HG03025 (cell line): ENCODE data around the gene RASSF4.

Source experiments
- ATAC-seq: cut with Tn5 transposase; IDR thresholded peaks from one replicate; pipeline ENCODE4 v1.9.1; 2021; ENCODE audit warnings: mild to moderate bottlenecking, moderate library complexity; ENCODE audit not compliant: unreplicated experiment, low FRiP score

Gene RASSF4, protein sequence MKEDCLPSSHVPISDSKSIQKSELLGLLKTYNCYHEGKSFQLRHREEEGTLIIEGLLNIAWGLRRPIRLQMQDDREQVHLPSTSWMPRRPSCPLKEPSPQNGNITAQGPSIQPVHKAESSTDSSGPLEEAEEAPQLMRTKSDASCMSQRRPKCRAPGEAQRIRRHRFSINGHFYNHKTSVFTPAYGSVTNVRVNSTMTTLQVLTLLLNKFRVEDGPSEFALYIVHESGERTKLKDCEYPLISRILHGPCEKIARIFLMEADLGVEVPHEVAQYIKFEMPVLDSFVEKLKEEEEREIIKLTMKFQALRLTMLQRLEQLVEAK

DNA sequence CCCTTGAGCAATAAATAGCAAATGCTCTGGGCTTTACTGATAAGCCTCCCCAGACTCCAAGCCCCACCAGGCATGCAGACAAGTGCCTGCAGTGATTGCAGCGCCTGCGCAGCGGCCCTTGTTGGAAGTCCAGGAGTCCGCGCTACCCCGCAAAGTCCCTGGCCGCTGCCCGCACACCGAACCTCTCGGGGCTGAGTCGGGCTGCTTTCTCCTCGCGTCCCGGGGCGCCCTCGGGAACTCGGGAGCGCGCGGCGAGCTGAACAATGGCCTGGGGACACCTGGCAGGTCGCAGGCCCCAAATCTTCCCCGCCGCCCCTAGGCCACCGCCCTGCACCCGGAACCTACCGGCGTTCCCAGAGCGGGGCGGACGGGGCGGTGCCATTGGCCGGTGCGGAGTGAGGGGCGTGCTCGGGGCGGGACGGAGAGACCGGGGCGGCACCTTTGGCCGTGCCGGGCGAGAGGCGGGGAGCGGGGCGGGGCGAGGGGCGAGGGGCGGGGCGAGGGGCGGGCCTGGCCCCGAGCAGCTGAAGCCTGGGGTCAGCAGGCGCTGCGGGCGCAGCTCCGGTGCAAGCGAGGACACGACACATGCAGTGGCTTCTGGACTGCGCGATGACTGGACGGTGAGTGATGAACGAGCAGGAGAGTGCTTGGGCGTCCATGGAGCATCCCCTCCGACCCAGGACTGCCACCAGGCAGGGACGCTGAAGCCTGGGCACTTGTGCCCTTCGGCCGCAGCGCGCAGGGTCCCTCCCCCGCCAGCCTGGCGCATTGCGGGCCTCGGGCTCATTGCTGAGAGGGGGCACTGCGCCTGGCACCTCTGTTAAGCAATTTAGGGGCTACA is at the start of gene RASSF4:
Gene RASSF4 (plus strand): TSS at position 556 of the 841 bp plus-strand sequence. CDS start 10,401 bp downstream, outside the sequence.
- ATAC-seq = peak; percentile 96

DNA sequence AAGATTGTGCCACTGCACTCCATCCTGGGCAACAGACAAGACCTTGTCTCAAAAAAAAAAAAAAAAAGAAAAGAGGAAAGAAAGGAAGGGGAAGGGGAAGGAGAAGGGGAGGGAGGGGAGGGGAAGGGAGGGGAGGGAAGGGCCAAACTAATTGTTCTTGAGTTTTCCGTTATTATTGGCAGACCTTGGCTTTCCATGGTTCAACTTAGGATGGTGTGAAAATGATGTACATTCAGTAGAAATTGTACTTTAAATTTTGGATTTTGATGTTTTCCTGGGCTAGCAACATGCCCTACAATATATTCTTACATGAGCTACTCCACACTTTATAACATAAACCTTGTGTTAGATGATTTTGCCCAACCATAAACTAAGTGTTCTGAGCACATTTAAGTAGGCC is 49.7 kb upstream of the RASSF4 start:
- no peak for ATAC-seq

DNA sequence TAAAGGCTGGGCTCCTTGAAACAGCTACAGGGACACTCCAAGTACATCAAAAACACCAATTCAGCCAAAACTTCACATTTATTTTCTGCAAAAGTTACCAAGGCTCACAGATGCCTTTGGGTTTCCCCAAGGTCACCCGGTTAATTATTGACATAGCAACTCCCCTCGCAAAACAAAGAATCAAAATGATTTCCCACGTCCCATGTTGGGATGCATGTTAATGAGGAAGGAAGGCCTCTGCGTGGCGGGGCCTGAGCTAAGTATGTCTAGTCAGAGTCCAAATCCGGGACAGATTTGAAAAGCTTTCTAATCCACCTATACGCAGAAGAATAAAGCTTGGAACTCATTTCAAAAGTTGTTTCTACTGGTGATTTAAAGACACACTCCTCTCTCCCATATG is 49.0 kb upstream of the RASSF4 start:
- no peak for ATAC-seq

DNA sequence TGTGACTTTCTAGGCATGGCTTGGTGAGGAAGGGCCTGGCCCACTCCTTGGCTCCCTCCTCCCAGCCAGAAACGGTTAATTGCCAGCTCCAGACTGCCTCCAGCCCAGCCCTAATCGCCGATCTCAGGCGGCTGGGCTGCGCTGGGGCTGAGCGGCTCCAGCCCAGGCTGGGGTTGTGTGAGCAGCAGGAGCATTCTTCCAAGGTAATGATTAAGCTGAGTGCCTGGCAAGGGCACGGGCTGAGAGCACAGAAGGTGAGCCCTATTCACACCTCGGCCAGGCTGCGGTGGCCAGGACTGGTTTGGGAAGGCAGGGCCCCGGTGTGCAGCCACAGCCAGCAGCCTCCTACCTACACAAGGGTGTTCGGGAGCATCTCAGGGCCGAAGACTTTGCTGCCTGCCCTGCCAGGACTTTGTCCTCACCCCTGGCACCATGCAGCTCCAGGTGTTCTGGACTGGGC is 48.5 kb upstream of the RASSF4 start, which contains the start of gene TMEM72:
Gene TMEM72 (plus strand): TSS at position 257 of the 460 bp plus-strand sequence. CDS start 176 bp downstream, at position 433.
- ATAC-seq = no peak

DNA sequence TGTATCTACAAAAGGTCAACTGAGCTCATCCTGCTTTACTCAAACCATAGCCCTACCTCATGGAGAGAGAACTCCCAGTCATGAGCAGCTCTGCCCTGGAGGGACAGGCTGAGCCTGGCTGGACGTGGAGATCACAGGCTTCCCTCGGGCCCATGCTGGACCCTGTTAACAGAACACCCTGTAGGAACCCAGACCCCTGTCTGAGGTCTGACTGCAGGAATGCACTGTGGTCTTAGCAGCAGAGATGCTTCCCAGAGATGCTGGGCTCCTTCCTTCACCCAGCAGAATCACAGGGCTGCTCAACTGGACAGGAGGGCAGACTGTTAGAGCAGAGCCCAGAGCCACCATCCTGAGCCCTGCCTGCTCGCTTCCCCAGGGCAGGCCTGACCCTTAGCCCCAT is 47.7 kb upstream of the RASSF4 start:
- no peak for ATAC-seq

DNA sequence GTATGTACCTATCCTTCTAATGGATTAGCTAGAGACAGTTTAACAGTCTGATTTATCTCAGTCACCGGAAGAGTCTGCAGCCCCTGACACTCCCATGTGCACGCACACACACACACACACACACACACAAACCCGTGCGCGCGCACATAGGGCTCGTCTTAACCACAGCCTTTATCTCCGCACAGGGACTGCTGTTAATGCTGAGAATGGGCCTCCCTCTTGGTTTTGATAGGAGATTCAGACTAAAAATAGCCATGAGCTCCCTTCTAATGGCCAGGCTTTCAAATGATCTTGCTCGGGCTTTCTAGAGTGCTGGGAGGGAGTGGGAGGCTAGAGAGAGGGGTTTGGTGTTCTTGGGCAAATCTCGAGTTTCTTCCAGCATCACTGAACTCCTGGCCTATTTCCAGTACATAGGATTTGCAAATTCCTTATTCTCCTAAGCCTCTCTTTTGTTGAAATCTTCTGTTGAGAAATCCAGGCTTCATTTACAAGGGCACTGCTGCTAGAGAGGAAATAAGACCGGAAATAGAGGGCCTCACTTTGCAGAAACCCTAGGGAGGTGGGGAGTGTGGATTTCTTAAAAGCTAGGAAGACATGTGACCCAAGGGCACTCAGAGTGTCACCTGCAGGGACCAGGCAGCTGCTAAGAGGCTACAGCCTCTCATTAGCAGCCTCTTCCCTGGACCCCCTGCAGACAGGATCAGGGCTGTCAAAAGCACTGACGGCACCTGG is 46.1 kb upstream of the RASSF4 start:
- no peak for ATAC-seq

DNA sequence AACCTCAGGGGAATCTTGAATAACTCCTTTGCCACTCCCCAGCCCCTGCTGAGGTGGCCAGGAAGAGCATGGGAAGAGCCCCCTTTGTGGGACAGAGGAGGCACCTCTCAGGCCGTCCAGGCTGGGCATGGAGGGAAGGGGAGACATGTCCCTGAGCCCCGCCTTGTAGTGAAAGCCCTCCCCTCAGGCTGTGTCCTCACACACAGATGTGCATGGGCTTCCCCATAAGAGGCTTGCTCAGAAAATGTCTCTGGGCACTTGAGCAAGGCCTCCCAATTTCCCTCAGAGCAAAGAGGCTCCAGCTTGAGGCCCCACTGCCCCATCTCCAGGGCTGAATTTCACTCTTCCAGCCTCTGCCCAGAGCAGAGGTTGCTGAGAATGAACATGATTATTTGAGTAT is 44.7 kb upstream of the RASSF4 start:
- no peak for ATAC-seq

DNA sequence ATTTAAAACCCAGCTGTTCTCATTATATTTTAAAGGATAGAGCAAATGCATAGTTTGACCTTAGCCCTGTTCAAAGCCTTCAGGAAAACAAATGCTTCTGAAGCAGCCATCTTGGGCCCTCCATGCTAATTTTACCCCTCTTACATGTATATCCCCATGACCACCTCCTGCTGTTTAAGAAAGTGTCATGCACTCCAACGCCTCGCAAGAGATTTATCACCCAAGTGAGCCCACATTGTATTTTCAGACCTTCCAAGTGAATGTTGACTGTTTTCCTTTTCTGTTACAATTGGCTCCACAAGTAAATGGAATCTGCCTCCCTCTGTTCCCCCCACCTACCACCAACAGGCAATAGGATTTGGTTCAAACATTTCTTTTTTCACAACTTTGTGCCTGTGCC is 43.2 kb upstream of the RASSF4 start:
- ATAC-seq = no peak

DNA sequence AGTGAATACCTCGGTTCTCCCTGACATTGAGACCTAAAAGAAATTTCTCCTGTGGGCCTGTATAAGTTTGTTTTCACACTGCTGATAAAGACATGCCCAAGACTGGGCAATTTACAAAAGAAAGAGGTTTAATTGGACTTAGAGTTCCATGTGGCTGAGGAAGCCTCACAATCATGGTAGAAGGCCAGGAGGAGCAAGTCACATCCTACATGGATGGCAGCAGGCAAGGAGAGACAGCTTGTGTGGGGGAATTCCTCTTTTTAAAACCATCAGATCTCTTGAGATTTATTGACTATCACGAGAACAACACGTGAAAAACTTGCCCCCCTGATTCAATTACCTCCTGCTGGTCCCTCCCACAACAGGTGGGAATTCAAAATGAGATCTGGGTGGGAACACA is 41.8 kb upstream of the RASSF4 start:
- no peak for ATAC-seq

DNA sequence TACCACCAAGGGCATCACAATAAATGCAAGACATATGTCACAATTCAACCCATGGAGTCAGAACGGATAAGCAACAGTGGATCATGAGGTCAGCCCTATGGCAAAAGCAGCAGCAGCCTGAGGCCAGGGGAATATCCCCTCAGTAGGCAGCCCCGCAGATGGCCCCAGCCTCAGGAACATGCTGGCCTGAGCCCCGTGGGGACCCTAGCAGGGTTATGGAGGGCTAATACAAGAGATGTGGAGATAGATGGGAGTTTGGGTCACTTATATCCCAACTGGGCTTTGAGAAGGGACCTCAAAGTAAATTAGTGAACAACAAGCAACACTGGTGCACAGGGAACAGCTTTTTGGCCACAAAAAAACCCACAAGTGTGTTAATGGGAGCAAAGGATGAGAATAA is 39.4 kb upstream of the RASSF4 start:
- ATAC-seq = no peak

DNA sequence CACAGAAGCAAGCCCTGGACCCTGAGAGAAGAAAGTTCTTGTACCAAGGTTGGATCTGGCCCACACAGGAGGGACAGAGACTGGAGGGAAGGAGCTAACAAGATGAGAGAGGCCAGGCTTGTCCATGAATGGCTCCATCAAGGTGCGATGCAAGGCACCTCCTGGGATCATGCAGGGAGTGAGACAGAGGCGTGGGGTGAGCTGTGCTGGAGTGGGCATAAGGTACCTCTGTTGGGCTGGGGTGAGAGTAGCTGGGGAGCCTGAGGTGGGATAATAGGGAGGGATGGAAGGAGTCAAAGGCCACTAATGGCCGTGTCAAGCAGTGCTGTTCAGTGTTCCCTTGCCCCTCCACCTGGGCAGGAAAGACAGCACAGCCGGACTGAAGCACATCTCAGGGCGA is 38.5 kb upstream of the RASSF4 start:
- ATAC-seq = no peak

DNA sequence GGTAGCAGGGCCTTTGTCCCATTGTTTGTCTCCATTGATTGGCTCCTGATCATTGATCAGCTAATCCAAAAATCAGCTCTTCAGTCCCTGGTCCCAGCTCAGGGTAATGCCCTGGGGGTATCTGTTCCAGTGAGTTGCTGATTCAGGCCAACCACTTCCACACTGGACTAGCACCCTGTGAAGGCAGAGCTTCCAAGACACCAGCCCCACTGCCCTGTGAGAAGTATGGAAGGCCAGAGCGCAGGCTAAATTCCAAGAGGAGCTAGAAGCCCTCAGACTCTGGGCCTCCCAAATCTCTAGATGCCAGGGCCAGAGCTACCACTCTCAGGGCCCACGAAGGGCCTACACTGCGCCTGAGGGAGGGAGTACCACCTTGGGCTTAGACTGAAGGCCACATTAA is 38.1 kb upstream of the RASSF4 start:
- ATAC-seq = no peak

DNA sequence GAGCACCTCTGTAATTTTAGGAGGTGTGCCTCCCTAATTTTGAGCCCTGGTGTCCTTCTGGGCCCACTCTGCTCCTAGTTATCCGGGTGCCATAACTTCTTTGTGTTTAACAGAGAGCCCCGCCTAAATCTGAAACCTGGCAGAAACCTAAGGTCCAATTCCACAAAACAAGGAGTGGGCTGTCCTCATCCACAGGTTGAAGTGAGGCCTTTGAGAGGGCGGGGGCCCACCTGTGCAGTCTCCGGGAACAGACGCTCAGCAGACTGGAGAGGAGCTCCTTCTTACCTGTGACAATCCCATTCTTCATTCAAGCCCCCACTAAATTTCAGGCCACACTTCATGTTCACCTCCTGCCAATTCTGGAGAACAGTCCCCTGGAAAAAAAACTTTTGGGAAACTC is 37.6 kb upstream of the RASSF4 start:
- no peak for ATAC-seq

DNA sequence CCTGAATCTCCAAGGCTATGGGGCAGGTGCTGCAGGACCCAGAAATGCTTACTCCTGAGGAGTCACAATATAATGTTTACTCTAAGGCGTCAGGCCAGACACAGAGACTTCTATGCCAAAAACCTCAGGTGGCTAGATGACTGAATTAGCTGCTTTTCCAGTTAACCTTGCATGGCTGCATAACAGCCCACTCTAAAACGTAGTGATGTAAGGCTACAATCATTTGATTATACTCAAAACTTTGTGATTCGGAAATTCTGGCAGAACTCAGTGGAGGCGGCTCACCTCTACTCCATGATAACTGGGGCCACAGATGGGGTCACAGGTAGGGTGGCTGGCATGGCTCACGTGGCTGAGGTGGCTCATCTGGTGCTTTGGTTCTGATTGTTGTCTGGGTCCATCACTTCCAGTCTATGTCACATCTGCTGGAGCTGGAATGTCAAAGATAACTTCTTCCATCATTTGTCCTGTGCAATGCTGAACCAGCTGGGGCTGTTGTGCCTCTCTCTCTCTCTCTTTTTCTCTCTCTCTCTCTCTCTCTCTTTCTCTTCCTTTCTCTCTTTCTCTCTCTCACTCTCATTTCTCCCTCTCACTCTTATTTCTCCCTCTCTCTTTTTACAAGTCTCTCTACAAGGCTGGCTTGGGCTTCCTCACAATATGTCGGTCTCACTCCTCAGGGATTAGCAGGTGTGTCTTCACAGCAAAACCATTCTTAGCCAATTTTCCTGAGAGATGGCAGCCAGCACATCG is 36.6 kb upstream of the RASSF4 start:
- ATAC-seq = no peak

DNA sequence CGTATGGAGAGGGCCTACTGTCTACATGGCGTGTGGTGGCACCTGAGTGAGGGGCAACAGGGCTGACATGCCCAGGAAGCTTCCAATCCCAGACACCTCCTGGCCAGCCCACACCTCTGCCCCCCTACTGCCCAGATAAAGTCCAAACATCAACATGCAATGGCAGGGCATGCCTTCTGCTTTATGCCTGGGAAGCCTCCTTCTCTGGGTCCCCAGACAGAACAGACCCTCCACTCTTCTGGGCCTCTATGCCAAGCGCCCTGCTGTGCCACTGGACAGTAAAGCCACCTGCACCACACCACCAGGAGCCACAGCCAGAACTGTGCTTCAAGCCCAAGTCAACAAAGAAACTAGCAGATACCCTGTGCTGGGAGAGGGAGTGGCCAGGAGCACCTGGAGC is 36.0 kb upstream of the RASSF4 start:
- ATAC-seq = no peak

DNA sequence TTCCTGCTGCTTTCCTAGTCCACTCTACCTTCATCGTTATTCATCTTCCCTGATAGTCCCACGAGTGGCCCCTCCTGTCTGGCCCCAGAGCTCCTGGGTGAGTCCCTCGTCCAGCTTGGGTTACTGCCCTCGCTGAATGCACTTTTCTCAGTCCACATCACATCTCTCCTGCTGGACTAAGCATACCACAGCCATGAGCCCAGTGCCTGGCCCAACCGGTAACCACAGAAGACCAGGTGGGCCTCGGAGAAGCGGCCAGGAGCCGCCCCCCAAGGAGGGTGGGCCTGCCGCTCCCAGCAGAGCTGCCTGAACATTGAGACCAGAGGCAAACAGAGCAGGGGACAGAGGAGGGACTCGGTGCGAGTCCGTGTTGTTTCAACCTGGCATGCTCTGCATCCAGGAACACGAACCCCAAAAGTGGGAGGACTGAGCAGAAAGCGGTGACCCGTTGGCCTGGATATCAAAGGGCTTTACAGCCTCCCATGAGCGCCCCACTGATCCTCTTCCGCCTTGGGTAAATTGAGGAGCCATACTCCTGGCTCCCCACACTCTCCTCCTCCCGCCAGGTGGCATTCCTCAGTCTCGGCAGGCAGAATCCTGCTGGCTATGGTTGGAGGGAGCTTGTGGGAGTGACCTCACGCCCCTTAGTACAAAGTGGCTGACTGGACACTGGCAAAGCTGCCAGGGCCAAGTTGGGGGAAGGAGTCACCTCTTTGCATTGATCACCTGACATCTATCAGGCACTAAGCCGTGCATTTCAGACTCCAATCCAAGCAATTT is 35.2 kb upstream of the RASSF4 start:
- no peak for ATAC-seq

DNA sequence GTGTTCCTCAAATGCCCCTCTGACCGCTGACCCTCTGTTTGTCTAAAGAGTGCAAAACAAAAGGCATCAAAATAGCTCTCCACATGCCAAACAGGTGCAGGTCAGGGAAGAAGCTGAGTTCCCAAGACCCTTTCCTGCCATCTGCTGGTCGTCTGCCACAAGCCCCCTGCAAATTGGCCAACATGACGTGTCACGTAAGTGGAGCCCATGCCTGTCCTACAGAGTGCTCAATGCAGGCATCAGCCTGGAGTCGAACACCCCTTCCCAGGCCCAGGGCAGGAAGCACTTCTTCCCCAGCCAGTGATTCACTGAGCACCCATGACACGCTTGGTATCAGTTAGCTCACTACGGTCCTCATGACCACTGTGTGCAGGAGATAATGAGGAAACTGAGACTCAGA is 34.4 kb upstream of the RASSF4 start:
- no peak for ATAC-seq

DNA sequence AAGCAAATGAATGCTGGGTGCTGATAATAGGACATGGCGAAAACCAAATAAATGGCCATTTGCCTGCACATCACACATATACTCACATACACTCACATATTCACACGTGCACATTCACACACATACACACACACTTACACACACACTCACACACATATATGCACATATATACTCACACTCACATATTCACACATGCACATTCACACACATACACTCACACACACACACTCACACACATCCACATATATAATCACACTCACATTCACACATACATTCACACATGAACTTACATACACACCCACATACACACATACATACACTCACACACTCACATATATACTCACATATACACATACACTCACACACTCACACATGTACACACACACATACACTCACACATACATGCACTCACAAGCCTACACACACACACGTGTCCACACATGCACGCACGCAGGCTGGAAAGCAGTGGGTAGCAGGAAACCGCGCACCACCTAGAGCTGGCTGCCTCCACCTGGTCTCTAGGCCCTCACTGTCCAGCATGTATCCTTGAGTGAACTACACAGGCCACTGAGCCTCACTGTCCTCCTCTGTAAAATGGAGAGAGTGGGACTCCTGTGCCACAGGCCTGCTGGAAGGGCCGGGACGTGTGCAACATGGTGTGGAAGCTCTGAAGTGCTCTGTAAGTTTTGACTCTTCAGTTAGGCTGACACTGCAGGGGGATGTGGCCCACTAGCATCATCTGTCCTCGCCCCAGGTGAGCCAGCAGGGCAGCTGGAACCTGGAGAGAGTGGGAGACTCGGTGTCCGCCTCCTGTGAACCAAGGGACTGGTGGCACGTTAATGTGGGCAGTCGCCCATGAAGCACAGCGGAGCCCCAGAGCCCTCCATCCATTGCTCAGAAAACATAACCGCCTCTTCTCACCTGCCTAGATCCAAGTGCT is 33.5 kb upstream of the RASSF4 start:
- no peak for ATAC-seq
